ENCODE data around the gene NPHP1. TPM values are rescaled to one million over a fixed set of nuclear protein-coding genes. Genes with fewer than 3 reads are reported as not detected.

Gene NPHP1
- total and polyA plus RNA-seq, 2 of the 8 experiments (the other 6 are each of a cell fraction or from before 2014, with no cell fraction given) = 1.4 to 2.8 TPM

- H2AK5ac ChIP-seq (ENCODE audit: low read depth, low read length) = no peak overlapping the region
- no peak overlapping the region for H2BK12ac ChIP-seq (ENCODE audit: low read depth, low read length)
- TF ChIP-seq KDM5A (IDR thresholded peaks at IDR 0.05; ENCODE audit: low read length) (no peak), HDAC6 (IDR thresholded peaks at IDR 0.05; ENCODE audit: low read depth, low read length) (no peak), RFX5 (IDR thresholded peaks at IDR 0.05; ENCODE audit: borderline replicate concordance, low read depth, low read length) (no peak), MAFK (IDR thresholded peaks at IDR 0.05; ENCODE audit: low read depth, low read length) (no peak), POLR2A (IDR thresholded peaks at IDR 0.05; ENCODE audit: control extremely low read depth in 1 of 2, low read depth in 2 of 2, low read length in 2 of 2) (no peak), TBP (IDR thresholded peaks at IDR 0.05; ENCODE audit: low read depth, low read length) (no peak), RAD21 (IDR thresholded peaks at IDR 0.05 in 1 of 2, conservative IDR thresholded peaks at IDR 0.05 in 1 of 2; ENCODE audit: low read depth in 2 of 2, low read length in 2 of 2) (no peak), GABPA (IDR thresholded peaks at IDR 0.05; ENCODE audit: borderline replicate concordance, insufficient read depth, low read length) (no peak), FOSL1 (IDR thresholded peaks at IDR 0.05; ENCODE audit: insufficient read depth, low read depth, low read length) (no peak)
- WGBS, 2 experiments (ENCODE audit: extremely low coverage in 1 of 2, insufficient coverage in 1 of 2, insufficient read length in 1 of 2, insufficient replicate concordance in 2 of 2, low coverage in 1 of 2, low lambda C conversion rate in 2 of 2, missing lambda C conversion rate in 1 of 2) = 97% methylated on average over 6 of the region's 6 CpGs; no CpG with 5 or more reads in 1 of the 2 experiments
- no peak overlapping the region for H3K23ac ChIP-seq (ENCODE audit: insufficient read length)
- H3K14ac ChIP-seq (ENCODE audit: insufficient read length) = no peak overlapping the region
- no peaks in the 10 kb centered on the region for H3K79me1 ChIP-seq (ENCODE audit: low read depth, low read length)
- H3K23me2 ChIP-seq (ENCODE audit: low read depth, low read length) = no peaks in the 10 kb centered on the region
- no peak overlapping the region for H3K4ac ChIP-seq (replicated peaks; ENCODE audit: insufficient read length, low read depth, low read length)
- ChIA-PET POLR2A (ENCODE audit: partially characterized antibody) (no interaction called here), CTCF (ENCODE audit: partially characterized antibody) (interaction anchor here (0.8 to 2.1 kb wide), 2 partner anchors 17 to 88 kb away, joined by 3 to 7 read pairs; partner anchors contain the start of gene MALL)
- no peak overlapping the region for H2AFZ ChIP-seq (ENCODE audit: low read length)
- no peak overlapping the region for H3K9ac ChIP-seq (replicated peaks in 1 of 4; ENCODE audit: extremely low read depth in 1 of 4, low read depth in 3 of 4, low read length in 3 of 4)
- H3K4me2 ChIP-seq (ENCODE audit: insufficient read depth in 1 of 2, low read depth in 2 of 2, low read length in 2 of 2) = no peak overlapping the region
- no peak overlapping the region for H2BK15ac ChIP-seq (ENCODE audit: low read length)
- H3K18ac ChIP-seq (ENCODE audit: extremely low read depth, low read length) = no peak overlapping the region
- H2BK5ac ChIP-seq (ENCODE audit: low read depth, low read length) = no peak overlapping the region
- no peak overlapping the region for H3K56ac ChIP-seq (replicated peaks; ENCODE audit: insufficient read length, low read depth, low read length)
- no peak overlapping the region for H2BK120ac ChIP-seq (replicated peaks; ENCODE audit: low read depth, low read length)
- H4K91ac ChIP-seq (replicated peaks; ENCODE audit: insufficient read length, low read length) = no peak overlapping the region
- H3K9me3 ChIP-seq (ENCODE audit: insufficient read depth in 2 of 2, low read depth in 1 of 2, low read length in 1 of 2) = no peaks in the 10 kb centered on the region
- H4K20me1 ChIP-seq (replicated peaks in 1 of 2; ENCODE audit: control insufficient read depth in 1 of 2, insufficient read depth in 2 of 2, low read length in 2 of 2) = no peaks in the 10 kb centered on the region
- H3K27ac ChIP-seq (ENCODE audit: low read depth, low read length) = no peak overlapping the region
- FAIRE-seq (no peak), DNase-seq (ENCODE audit: low read depth in 1 of 2, low spot score in 2 of 2) (no peak)
- no peak overlapping the region for H3K4me3 ChIP-seq (ENCODE audit: extremely low read depth in 1 of 4, insufficient read depth in 2 of 4, low read depth in 3 of 4, low read length in 4 of 4)
- H4K8ac ChIP-seq (ENCODE audit: extremely low read depth, insufficient read depth, low read length) = no peak overlapping the region
- H2BK20ac ChIP-seq (ENCODE audit: low read length) = no peak overlapping the region
- no peaks in the 10 kb centered on the region for H3K79me2 ChIP-seq (ENCODE audit: control insufficient read depth in 1 of 2, insufficient read depth in 2 of 2, low read length in 2 of 2)
- no peaks in the 10 kb centered on the region; a peak in 2 of 7 replicates for H3K4me1 ChIP-seq (replicated peaks in 1 of 4; ENCODE audit: control insufficient read depth in 3 of 4, insufficient read depth in 4 of 4, low read length in 3 of 4)
- no peaks in the 10 kb centered on the region for H3K36me3 ChIP-seq (ENCODE audit: control insufficient read depth in 2 of 4, insufficient read depth in 4 of 4, low read length in 3 of 4)
- H4K5ac ChIP-seq (ENCODE audit: insufficient read length, low read depth, low read length) = no peak overlapping the region
- H3K27me3 ChIP-seq (replicated peaks in 1 of 4; ENCODE audit: control insufficient read depth in 3 of 4, extremely low read depth in 1 of 4, insufficient read depth in 3 of 4, low read length in 3 of 4) = no peaks in the 10 kb centered on the region
Observed at GRCh38 chr2:110099038-110099425, 105.8 kb downstream of the NPHP1 start.
